HG02840 (cell line): ENCODE data around the gene FFAR2.
"Not testable (repeated sequence)": the region's sequence is repeated elsewhere in the genome, so short reads cannot be mapped to it uniquely, and the experiment has no call there.

Experiments used
- ATAC-seq: cut with Tn5 transposase; IDR thresholded peaks from one replicate; pipeline ENCODE4 v1.9.1; 2021; ENCODE audit warnings: mild to moderate bottlenecking, moderate library complexity, moderate number of reproducible peaks; ENCODE audit not compliant: unreplicated experiment, low FRiP score

FFAR2 gene

GRCh38 chr19:35423406-35423805 lies 24.7 kb upstream of the FFAR2 start:
- ATAC-seq: not testable (repeated sequence)

- no peak for ATAC-seq
Observed at GRCh38 chr19:35425682-35426081, 22.4 kb upstream of the FFAR2 start.

- no peak for ATAC-seq
Observed at GRCh38 chr19:35427187-35427586, 20.9 kb upstream of the FFAR2 start.

GRCh38 chr19:35429698-35430408 lies 18.2 kb upstream of the FFAR2 start:
- no peak for ATAC-seq

- ATAC-seq: no peak
Observed at GRCh38 chr19:35430409-35431144, 17.5 kb upstream of the FFAR2 start.

GRCh38 chr19:35431145-35431807 lies 16.8 kb upstream of the FFAR2 start:
- no peak for ATAC-seq

GRCh38 chr19:35432911-35433310 lies 15.1 kb upstream of the FFAR2 start:
- no peak for ATAC-seq

- ATAC-seq: no peak
Observed at GRCh38 chr19:35433448-35433847, 14.6 kb upstream of the FFAR2 start.

- no peak for ATAC-seq
Observed at GRCh38 chr19:35435896-35436295, 12.2 kb upstream of the FFAR2 start.

GRCh38 chr19:35436477-35437405 lies 11.3 kb upstream of the FFAR2 start:
- ATAC-seq: no peak

GRCh38 chr19:35437406-35437951 lies 10.6 kb upstream of the FFAR2 start:
- ATAC-seq: no peak

- no peak for ATAC-seq
Observed at GRCh38 chr19:35438096-35438495, 10.0 kb upstream of the FFAR2 start.

- no peak for ATAC-seq
Observed at GRCh38 chr19:35438527-35438926, 9.5 kb upstream of the FFAR2 start.

- no peak for ATAC-seq
Observed at GRCh38 chr19:35439921-35440320, 8.1 kb upstream of the FFAR2 start.

GRCh38 chr19:35442091-35442490 lies 6.0 kb upstream of the FFAR2 start:
- no peak for ATAC-seq

- no peak for ATAC-seq
Observed at GRCh38 chr19:35444735-35445134, 3.3 kb upstream of the FFAR2 start.

- ATAC-seq: no peak
Observed at GRCh38 chr19:35445826-35446593, 2.0 kb upstream of the FFAR2 start.

GRCh38 chr19:35449359-35450043 lies 1.4 kb downstream of the FFAR2 start:
- no peak for ATAC-seq
